HEK293T (cell line): ENCODE results near the gene PPIL1.

Source experiments
- BHLHE40 ChIP-seq: fragments of 450-650 bp; IDR thresholded peaks from 2 replicates; pipeline ENCODE4 v1.6.1; 2016; ENCODE audit warnings: mild to moderate bottlenecking, moderate library complexity, borderline replicate concordance
- CTBP1 ChIP-seq: fragments of 450-650 bp; IDR thresholded peaks from 2 replicates; pipeline ENCODE4 v1.6.1; 2016; ENCODE audit warnings: borderline replicate concordance
- ELF4 ChIP-seq: fragments of 450-650 bp; IDR thresholded peaks from 2 replicates; pipeline ENCODE4 v1.6.1; 2017; ENCODE audit warnings: antibody characterized with exemption
- FOXA1 ChIP-seq: fragments of 450-650 bp; IDR thresholded peaks from 2 replicates; pipeline ENCODE4 v1.6.1; 2016; ENCODE audit warnings: mild to moderate bottlenecking
- FOXK2 ChIP-seq: fragments of 450-650 bp; IDR thresholded peaks from 2 replicates; pipeline ENCODE4 v1.6.1; 2016; ENCODE audit warnings: mild to moderate bottlenecking
- FOXM1 ChIP-seq: fragments of 450-650 bp; IDR thresholded peaks from 2 replicates; pipeline ENCODE4 v1.6.1; 2017; ENCODE audit warnings: mild to moderate bottlenecking, borderline replicate concordance
- HDGF ChIP-seq: fragments of 450-650 bp; IDR thresholded peaks from 2 replicates; pipeline ENCODE4 v1.6.1; 2017; ENCODE audit warnings: antibody characterized with exemption, borderline replicate concordance
- NFRKB ChIP-seq: fragments of 450-650 bp; IDR thresholded peaks from 2 replicates; pipeline ENCODE4 v1.6.1; 2016; ENCODE audit warnings: mild to moderate bottlenecking, moderate library complexity
- SP1 ChIP-seq: fragments of 450-650 bp; IDR thresholded peaks from 2 replicates; pipeline ENCODE4 v1.6.1; 2017
- SUZ12 ChIP-seq: fragments of 450-650 bp; IDR thresholded peaks from 2 replicates; pipeline ENCODE4 v1.6.1; 2016; ENCODE audit warnings: mild to moderate bottlenecking
- TARDBP ChIP-seq: fragments of 450-650 bp; IDR thresholded peaks from 2 replicates; pipeline ENCODE4 v1.6.1; 2016
- TF ChIP-seq, protein P1 (sequence below): fragments of 450-650 bp; IDR thresholded peaks from 2 replicates; pipeline ENCODE4 v1.6.1; 2016

DNA sequence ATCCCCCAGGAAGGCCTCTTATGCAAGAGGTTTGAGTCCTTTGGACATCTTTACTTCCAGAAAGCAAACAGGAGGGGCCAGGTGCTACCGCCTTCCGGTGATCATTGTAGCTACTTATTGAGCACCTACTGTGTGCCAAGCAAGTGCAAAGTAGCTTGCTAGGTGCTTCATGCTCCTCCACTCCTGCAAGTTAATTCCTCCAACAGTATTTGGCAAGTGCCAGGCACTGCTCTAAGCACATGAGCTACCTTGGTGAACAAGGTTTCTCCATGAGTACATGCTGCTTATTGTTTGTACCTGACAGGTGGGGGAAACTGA lies 37.6 kb downstream of the PPIL1 start:
- no peak for TF ChIP-seq FOXM1
- TF ChIP-seq ELF4, result no peak
- no peak for TF ChIP-seq SUZ12
- TF ChIP-seq TARDBP, result no peak
- no peak for TF ChIP-seq SP1
- no peak for TF ChIP-seq NFRKB
- TF ChIP-seq, protein P1, sequence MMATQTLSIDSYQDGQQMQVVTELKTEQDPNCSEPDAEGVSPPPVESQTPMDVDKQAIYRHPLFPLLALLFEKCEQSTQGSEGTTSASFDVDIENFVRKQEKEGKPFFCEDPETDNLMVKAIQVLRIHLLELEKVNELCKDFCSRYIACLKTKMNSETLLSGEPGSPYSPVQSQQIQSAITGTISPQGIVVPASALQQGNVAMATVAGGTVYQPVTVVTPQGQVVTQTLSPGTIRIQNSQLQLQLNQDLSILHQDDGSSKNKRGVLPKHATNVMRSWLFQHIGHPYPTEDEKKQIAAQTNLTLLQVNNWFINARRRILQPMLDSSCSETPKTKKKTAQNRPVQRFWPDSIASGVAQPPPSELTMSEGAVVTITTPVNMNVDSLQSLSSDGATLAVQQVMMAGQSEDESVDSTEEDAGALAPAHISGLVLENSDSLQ, result no peak
- TF ChIP-seq FOXA1, result no peak
- TF ChIP-seq BHLHE40, result no peak
- TF ChIP-seq CTBP1, result no peak
- no peak for TF ChIP-seq FOXK2
- no peak for TF ChIP-seq HDGF
